ENCODE measurements around the gene RAB3GAP1. TPM values are rescaled to one million over a fixed set of nuclear protein-coding genes. Genes with fewer than 3 reads are reported as not detected.

RAB3GAP1 gene
- total RNA-seq, 1 donor from 2014 or later = 46.4 TPM

DNA sequence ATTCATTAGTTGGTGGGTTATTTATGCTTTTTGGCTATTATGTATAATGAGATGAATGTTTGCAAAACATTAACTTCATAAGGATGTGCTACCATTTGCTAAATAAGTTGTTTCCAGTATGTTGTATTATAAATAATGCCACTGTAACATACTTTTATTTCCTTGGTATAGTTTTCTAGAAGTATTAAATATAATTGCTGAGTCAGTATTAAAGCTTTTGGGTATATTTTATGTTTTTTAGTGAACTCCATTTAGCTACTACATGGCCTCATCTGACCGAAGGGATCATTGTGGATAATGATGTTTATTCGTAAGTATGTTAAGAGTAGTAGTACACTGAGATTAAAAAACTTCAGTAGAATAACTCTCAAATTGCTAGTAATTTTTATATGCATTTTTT lies 73.8 kb downstream of the RAB3GAP1 start:
- Histone ChIP-seq H3K4me1 (ENCODE audit: control insufficient read depth in 3 of 3, insufficient read depth in 3 of 3, low read length in 3 of 3) (no peaks in the 10 kb centered on the region), H3K36me3 (ENCODE audit: control insufficient read depth in 3 of 3, insufficient read depth in 3 of 3, low read length in 3 of 3) (peaks cover 8 to 41% (median 32%) of the 10 kb centered on the region in 3 donors), H3K9me3 (ENCODE audit: control insufficient read depth in 3 of 3, low read length in 3 of 3) (no peaks in the 10 kb centered on the region), H3K4me3 (ENCODE audit: low read length in 3 of 3) (no peak overlapping the region), H3K27me3 (ENCODE audit: control insufficient read depth in 3 of 3, insufficient read depth in 3 of 3, low read length in 3 of 3) (no peaks in the 10 kb centered on the region), H3K27ac (ENCODE audit: low read depth, low read length) (no peak overlapping the region), H3K9ac (ENCODE audit: low read depth in 1 of 3, low read length in 3 of 3) (no peak overlapping the region)

DNA sequence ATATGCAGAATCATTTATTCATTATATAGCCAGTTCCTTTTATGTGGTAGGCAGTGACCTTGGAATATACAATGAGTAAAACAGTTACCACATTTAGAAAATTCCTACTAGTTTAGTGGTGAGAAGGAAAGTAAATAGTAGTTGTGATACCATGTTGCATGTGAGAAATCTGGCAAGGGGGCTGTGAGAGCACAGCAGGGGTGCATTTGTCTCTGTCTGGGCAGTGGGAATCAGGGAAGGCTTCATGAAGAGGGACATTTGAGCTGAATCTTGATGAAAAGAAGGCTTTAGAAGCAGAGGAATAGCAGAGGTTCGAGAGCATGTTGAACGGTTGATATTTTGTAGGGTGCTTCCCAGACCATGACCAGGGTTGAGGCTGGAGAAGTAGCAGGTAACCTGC lies 78.7 kb downstream of the RAB3GAP1 start:
- H3K9me3 ChIP-seq (ENCODE audit: control insufficient read depth in 3 of 3, low read length in 3 of 3) = no peaks in the 10 kb centered on the region
- no peaks in the 10 kb centered on the region for H3K27me3 ChIP-seq (ENCODE audit: control insufficient read depth in 3 of 3, insufficient read depth in 3 of 3, low read length in 3 of 3)
- no peaks in the 10 kb centered on the region for H3K4me1 ChIP-seq (ENCODE audit: control insufficient read depth in 3 of 3, insufficient read depth in 3 of 3, low read length in 3 of 3)
- peaks cover 21 to 41% (median 41%) of the 10 kb centered on the region in 3 donors for H3K36me3 ChIP-seq (ENCODE audit: control insufficient read depth in 3 of 3, insufficient read depth in 3 of 3, low read length in 3 of 3)
- no peak overlapping the region for H3K9ac ChIP-seq (ENCODE audit: low read depth in 1 of 3, low read length in 3 of 3)
- no peak overlapping the region for H3K4me3 ChIP-seq (ENCODE audit: low read length in 3 of 3)
- no peak overlapping the region for H3K27ac ChIP-seq (ENCODE audit: low read depth, low read length)

DNA sequence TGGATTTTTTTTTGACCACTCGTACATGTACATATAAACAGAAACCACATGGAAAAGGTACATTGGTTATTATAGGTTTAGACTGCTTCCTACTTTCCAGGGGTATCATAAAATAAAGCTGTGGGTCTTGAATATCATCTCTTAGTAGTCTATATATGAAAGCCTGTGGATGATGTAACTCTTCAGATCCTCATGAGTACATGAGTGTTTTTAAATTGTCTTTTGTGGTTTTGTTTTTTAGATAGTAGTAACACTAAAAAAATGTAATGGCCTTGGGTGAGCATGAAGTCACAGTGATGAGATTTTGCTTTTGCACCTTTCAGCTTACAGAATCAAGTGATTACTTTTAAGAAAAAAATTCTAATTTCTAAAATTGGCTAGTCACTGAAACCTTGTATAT lies 80.2 kb downstream of the RAB3GAP1 start:
- H3K36me3 ChIP-seq (ENCODE audit: control insufficient read depth in 3 of 3, insufficient read depth in 3 of 3, low read length in 3 of 3) = peaks cover 28 to 46% (median 40%) of the 10 kb centered on the region in 3 donors
- no peaks in the 10 kb centered on the region for H3K9me3 ChIP-seq (ENCODE audit: control insufficient read depth in 3 of 3, low read length in 3 of 3)
- H3K27me3 ChIP-seq (ENCODE audit: control insufficient read depth in 3 of 3, insufficient read depth in 3 of 3, low read length in 3 of 3) = no peaks in the 10 kb centered on the region

DNA sequence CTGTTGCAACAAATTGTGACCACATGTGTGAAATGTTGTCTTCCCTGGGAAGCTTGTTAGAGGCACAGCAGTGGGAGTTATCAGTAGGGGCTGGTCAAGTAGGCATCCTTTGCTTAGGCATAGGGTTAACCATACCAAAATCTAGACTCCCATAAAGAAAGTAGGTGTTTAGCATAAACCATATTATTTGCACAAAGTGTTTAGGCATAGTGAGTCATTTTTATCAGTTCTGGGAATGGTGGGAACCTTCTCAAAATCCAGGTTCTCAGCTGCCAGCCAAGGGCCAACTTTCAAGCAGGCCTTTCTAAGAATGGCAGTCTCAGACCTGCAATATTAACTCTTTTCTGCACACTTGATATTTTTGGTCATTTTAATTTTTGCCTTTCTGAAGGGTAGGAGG lies 88.5 kb downstream of the RAB3GAP1 start:
- peaks cover 15 to 36% (median 19%) of the 10 kb centered on the region in 3 donors for H3K36me3 ChIP-seq (ENCODE audit: control insufficient read depth in 3 of 3, insufficient read depth in 3 of 3, low read length in 3 of 3)
- H3K27me3 ChIP-seq (ENCODE audit: control insufficient read depth in 3 of 3, insufficient read depth in 3 of 3, low read length in 3 of 3) = no peaks in the 10 kb centered on the region
- peaks cover 0 to 5% (median 3%) of the 10 kb centered on the region in 3 donors for H3K9me3 ChIP-seq (ENCODE audit: control insufficient read depth in 3 of 3, low read length in 3 of 3)

More for the DNA sequence above, 80.2 kb downstream of the RAB3GAP1 start:
- Histone ChIP-seq H3K4me3 (ENCODE audit: low read length in 3 of 3) (no peak overlapping the region), H3K9ac (ENCODE audit: low read depth in 1 of 3, low read length in 3 of 3) (no peak overlapping the region), H3K27ac (ENCODE audit: low read depth, low read length) (no peak overlapping the region), H3K4me1 (ENCODE audit: control insufficient read depth in 3 of 3, insufficient read depth in 3 of 3, low read length in 3 of 3) (no peaks in the 10 kb centered on the region)

DNA sequence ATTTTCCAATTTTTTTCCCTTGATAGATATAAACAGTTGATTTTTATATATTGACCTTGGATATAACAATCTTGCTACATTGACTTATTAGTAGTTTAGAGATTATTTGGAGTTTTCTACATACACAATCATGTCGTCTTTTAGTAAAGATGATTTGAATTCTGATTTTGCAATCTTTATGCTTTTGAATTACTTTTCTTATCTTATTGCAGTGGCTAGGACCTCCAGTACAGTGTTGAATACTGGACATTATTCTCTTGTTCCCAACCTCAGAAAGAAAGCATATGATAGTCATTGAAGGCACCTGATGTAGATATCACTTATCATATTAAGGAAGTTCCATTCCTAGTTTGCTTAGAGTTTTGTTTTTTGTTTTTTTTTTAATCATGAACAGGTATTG lies 90.2 kb downstream of the RAB3GAP1 start:
- Histone ChIP-seq H3K4me1 (ENCODE audit: control insufficient read depth in 3 of 3, insufficient read depth in 3 of 3, low read length in 3 of 3) (no peaks in the 10 kb centered on the region), H3K27ac (ENCODE audit: low read depth, low read length) (no peak overlapping the region), H3K27me3 (ENCODE audit: control insufficient read depth in 3 of 3, insufficient read depth in 3 of 3, low read length in 3 of 3) (no peaks in the 10 kb centered on the region), H3K9ac (ENCODE audit: low read depth in 1 of 3, low read length in 3 of 3) (no peak overlapping the region), H3K9me3 (ENCODE audit: control insufficient read depth in 3 of 3, low read length in 3 of 3) (peaks cover 0 to 5% (median 3%) of the 10 kb centered on the region in 3 donors), H3K4me3 (ENCODE audit: low read length in 3 of 3) (no peak overlapping the region), H3K36me3 (ENCODE audit: control insufficient read depth in 3 of 3, insufficient read depth in 3 of 3, low read length in 3 of 3) (peaks cover 6 to 23% (median 8%) of the 10 kb centered on the region in 3 donors)

More for the DNA sequence above, 88.5 kb downstream of the RAB3GAP1 start:
- no peak overlapping the region for H3K4me3 ChIP-seq (ENCODE audit: low read length in 3 of 3)
- no peak overlapping the region for H3K9ac ChIP-seq (ENCODE audit: low read depth in 1 of 3, low read length in 3 of 3)
- no peaks in the 10 kb centered on the region for H3K4me1 ChIP-seq (ENCODE audit: control insufficient read depth in 3 of 3, insufficient read depth in 3 of 3, low read length in 3 of 3)
- no peak overlapping the region for H3K27ac ChIP-seq (ENCODE audit: low read depth, low read length)

DNA sequence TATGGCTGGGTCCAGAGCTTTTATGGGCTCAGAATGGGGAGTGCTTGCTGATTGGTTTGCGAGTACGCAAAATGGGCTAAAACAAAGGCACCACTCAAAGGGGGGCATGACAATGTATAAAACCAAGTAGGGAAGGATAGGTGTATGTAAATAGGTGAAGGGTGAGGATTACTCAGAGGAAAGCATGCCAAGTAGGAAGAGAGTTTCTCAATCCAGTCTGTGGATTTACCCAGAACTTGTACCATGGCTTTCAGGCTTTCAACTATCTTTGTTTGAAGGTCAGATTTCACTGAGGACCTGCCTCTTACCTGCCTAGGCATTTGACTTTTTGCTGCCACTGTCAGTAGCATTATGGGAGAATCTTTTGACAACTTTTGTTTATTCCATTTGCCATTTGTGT lies 92.3 kb downstream of the RAB3GAP1 start:
- Histone ChIP-seq H3K27me3 (ENCODE audit: control insufficient read depth in 3 of 3, insufficient read depth in 3 of 3, low read length in 3 of 3) (no peaks in the 10 kb centered on the region), H3K27ac (ENCODE audit: low read depth, low read length) (no peak overlapping the region), H3K9ac (ENCODE audit: low read depth in 1 of 3, low read length in 3 of 3) (no peak overlapping the region), H3K4me3 (ENCODE audit: low read length in 3 of 3) (no peak overlapping the region), H3K9me3 (ENCODE audit: control insufficient read depth in 3 of 3, low read length in 3 of 3) (peaks cover 0 to 5% (median 3%) of the 10 kb centered on the region in 3 donors), H3K4me1 (ENCODE audit: control insufficient read depth in 3 of 3, insufficient read depth in 3 of 3, low read length in 3 of 3) (no peaks in the 10 kb centered on the region), H3K36me3 (ENCODE audit: control insufficient read depth in 3 of 3, insufficient read depth in 3 of 3, low read length in 3 of 3) (peaks cover 6 to 16% (median 8%) of the 10 kb centered on the region in 3 donors)

DNA sequence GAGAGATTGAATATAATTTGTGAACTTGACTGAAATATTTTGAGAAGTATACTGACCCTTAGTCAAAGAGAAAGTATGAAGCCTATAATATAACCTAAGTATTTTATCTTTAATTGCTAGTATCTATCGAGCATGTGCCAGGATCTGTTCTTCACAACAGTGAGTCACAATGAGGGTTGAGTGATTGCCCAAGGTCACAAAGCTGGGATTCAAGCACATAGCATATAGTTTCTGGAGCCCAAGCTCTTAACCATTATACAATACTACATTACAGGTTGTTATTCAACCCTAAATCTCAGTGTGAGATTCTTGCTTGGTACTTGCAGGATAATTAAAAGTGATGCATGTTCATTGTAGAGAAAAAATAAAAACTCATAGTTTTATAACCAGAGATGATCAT lies 97.2 kb downstream of the RAB3GAP1 start:
- Histone ChIP-seq H3K9ac (ENCODE audit: low read depth in 1 of 3, low read length in 3 of 3) (no peak overlapping the region), H3K4me3 (ENCODE audit: low read length in 3 of 3) (no peak overlapping the region), H3K27ac (ENCODE audit: low read depth, low read length) (no peak overlapping the region), H3K36me3 (ENCODE audit: control insufficient read depth in 3 of 3, insufficient read depth in 3 of 3, low read length in 3 of 3) (peaks cover 16 to 33% (median 29%) of the 10 kb centered on the region in 3 donors), H3K9me3 (ENCODE audit: control insufficient read depth in 3 of 3, low read length in 3 of 3) (no peaks in the 10 kb centered on the region), H3K27me3 (ENCODE audit: control insufficient read depth in 3 of 3, insufficient read depth in 3 of 3, low read length in 3 of 3) (no peaks in the 10 kb centered on the region), H3K4me1 (ENCODE audit: control insufficient read depth in 3 of 3, insufficient read depth in 3 of 3, low read length in 3 of 3) (no peaks in the 10 kb centered on the region)

DNA sequence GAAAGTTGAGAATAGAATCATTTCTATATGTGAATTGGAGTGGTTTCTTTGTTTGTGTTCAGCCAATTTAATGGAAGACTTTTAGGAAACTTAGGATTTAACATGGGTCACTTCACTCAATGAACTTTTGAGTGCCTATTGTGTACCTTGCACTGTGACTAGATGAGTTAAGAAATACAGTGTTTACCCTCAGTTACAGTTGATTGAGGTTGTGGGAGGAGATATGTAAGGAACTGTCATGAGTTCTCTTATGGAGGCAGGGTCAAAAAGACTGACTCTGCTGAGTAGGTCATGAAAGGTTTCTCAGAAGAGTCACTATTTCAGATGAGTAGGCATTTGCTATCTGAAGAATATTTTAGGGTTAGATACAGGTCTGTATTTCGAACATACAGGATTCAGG lies 98.6 kb downstream of the RAB3GAP1 start:
- no peak overlapping the region for H3K27ac ChIP-seq (ENCODE audit: low read depth, low read length)
- H3K36me3 ChIP-seq (ENCODE audit: control insufficient read depth in 3 of 3, insufficient read depth in 3 of 3, low read length in 3 of 3) = peaks cover 17 to 43% (median 34%) of the 10 kb centered on the region in 3 donors
- H3K9me3 ChIP-seq (ENCODE audit: control insufficient read depth in 3 of 3, low read length in 3 of 3) = no peaks in the 10 kb centered on the region
- H3K4me3 ChIP-seq (ENCODE audit: low read length in 3 of 3) = no peak overlapping the region
- no peak overlapping the region for H3K9ac ChIP-seq (ENCODE audit: low read depth in 1 of 3, low read length in 3 of 3)
- H3K27me3 ChIP-seq (ENCODE audit: control insufficient read depth in 3 of 3, insufficient read depth in 3 of 3, low read length in 3 of 3) = no peaks in the 10 kb centered on the region
- H3K4me1 ChIP-seq (ENCODE audit: control insufficient read depth in 3 of 3, insufficient read depth in 3 of 3, low read length in 3 of 3) = no peaks in the 10 kb centered on the region

DNA sequence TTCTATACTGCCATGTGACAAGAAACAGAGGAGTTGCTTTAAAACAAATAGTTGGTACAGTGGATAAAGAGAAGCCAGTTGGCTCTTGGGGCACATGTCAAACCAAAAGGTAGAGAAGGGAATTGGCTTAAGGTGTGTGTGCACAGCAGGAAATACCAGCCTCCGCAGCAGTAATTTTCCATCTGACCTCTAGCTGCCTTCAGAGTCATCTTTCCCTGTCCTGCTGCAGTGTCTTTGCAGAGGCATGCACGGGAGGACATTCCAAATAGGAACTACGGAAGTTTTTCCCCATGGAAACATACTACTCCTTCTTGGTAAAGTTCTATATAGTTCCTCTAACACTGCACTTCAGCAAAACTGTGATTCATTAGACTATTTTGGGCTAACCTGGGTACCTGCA lies 99.5 kb downstream of the RAB3GAP1 start:
- Histone ChIP-seq H3K36me3 (ENCODE audit: control insufficient read depth in 3 of 3, insufficient read depth in 3 of 3, low read length in 3 of 3) (peaks cover 17 to 45% (median 35%) of the 10 kb centered on the region in 3 donors), H3K27me3 (ENCODE audit: control insufficient read depth in 3 of 3, insufficient read depth in 3 of 3, low read length in 3 of 3) (no peaks in the 10 kb centered on the region)

DNA sequence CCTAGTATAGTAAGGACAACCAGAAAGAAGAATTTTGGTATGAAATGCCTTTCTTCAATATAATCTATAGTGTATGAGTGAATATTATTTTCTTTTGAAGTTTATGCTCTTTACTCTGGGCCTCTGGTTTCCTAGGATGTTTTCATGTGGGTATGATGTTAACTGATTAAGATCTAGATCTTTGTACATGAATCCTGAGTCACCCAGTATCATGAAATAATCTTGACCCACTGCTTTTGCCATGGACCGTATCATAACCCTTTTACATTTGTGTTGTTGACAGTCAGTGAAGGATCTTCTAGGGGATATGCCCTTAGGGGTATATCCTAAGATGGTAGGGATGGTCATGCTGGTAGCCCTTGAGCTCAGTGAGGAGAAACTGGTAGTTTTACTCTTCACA lies 100.3 kb downstream of the RAB3GAP1 start:
- H3K9ac ChIP-seq (ENCODE audit: low read depth in 1 of 3, low read length in 3 of 3) = no peak overlapping the region
- no peaks in the 10 kb centered on the region for H3K9me3 ChIP-seq (ENCODE audit: control insufficient read depth in 3 of 3, low read length in 3 of 3)
- no peaks in the 10 kb centered on the region for H3K27me3 ChIP-seq (ENCODE audit: control insufficient read depth in 3 of 3, insufficient read depth in 3 of 3, low read length in 3 of 3)
- H3K4me3 ChIP-seq (ENCODE audit: low read length in 3 of 3) = no peak overlapping the region
- H3K36me3 ChIP-seq (ENCODE audit: control insufficient read depth in 3 of 3, insufficient read depth in 3 of 3, low read length in 3 of 3) = peaks cover 17 to 46% (median 42%) of the 10 kb centered on the region in 3 donors
- no peaks in the 10 kb centered on the region for H3K4me1 ChIP-seq (ENCODE audit: control insufficient read depth in 3 of 3, insufficient read depth in 3 of 3, low read length in 3 of 3)
- no peak overlapping the region for H3K27ac ChIP-seq (ENCODE audit: low read depth, low read length)

More for the DNA sequence above, 99.5 kb downstream of the RAB3GAP1 start:
- Histone ChIP-seq H3K4me3 (ENCODE audit: low read length in 3 of 3) (no peak overlapping the region), H3K9ac (ENCODE audit: low read depth in 1 of 3, low read length in 3 of 3) (no peak overlapping the region), H3K9me3 (ENCODE audit: control insufficient read depth in 3 of 3, low read length in 3 of 3) (no peaks in the 10 kb centered on the region), H3K4me1 (ENCODE audit: control insufficient read depth in 3 of 3, insufficient read depth in 3 of 3, low read length in 3 of 3) (no peaks in the 10 kb centered on the region), H3K27ac (ENCODE audit: low read depth, low read length) (no peak overlapping the region)
